NK-92 (cell line): ENCODE results near the gene ZNF428.
"Not testable (repeated sequence)": the region's sequence is repeated elsewhere in the genome, so short reads cannot be mapped to it uniquely, and the experiment has no call there.

Experiments used
- DNase-seq: peaks from one replicate; lab custom pipeline; 2025; ENCODE audit not compliant: unreplicated experiment; lab: John Stamatoyannopoulos, UW

The ZNF428 gene, protein sequence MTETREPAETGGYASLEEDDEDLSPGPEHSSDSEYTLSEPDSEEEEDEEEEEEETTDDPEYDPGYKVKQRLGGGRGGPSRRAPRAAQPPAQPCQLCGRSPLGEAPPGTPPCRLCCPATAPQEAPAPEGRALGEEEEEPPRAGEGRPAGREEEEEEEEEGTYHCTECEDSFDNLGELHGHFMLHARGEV

DNA sequence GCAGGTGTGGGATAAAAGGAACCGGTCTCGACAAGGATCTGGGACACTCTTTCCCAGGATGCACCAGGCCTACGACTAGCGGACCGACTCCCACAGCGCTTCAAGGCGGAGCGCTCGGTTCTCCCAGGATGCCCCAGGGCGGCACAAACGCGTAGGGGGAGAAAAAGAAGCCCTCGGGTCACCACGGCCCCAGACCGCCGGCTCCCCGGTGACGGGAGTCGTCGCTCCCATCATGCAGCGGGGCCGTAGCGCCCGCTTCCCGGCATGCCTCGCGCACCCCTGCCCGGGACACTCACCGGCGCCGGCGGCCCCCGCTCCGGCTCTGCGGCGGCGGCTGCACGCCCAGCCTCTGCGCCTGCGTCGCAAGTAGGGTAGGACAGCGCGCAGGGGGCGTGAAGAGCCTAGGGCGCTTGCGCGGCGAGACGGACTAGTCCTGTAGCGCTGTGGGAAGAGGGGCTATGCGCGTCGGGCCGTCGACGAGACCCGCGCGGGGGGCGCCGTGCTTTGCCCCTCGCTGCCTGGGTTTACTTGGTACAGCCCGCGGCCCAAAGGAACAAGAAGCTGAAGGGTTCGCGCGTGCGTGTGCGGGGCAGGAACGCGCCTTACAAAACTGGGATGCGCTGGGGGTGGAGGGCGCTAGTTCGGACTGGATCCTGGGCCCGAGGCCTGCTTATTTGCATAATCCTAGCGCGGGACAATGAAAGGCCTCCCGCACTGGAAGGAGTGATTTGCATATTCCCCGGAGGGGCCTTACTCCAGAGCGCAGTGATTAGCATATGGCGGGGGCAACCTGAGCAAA is at the start of gene ZNF428:
ZNF428 (minus strand) TSS at position 368 of the 799 bp plus-strand sequence. CDS start 5,325 bp downstream, outside the sequence.
- DNase-seq, result no peak

DNA sequence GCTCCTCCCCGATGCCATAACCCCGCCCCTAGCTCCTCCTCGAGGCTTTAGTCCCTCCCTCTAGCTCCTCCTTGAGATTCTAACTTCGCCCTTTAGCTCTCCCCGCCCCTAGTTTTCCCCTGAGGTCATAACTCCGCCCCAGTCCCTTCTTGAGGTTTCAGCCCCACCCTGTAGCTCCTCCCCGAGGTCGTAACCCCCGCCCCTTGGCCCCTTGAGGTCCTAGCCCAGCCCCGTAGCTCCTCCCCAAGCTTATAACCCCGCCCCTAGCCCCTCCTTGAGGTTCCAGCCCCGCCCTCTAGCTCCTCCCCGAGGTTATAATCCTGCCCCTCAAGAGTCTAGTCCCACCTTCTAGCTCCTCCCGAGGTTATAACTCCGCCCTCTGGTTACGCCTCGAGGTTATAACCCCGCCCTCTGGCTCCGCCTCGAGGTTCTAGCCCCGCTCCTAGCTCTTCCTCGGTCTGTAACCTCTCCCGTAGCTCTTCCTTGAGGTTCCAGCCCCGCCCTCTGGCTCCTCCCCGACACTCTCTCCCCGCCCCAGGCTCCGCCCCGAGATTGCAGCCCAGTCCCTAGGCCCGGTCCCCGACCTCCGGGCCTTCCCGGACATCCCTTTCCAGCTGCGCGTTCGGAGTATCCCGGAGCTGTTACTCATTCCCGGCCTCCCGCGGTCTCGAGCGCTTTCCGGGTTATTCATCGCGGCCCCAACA is 49.1 kb upstream of the ZNF428 start:
- DNase-seq, result peak; percentile 62

DNA sequence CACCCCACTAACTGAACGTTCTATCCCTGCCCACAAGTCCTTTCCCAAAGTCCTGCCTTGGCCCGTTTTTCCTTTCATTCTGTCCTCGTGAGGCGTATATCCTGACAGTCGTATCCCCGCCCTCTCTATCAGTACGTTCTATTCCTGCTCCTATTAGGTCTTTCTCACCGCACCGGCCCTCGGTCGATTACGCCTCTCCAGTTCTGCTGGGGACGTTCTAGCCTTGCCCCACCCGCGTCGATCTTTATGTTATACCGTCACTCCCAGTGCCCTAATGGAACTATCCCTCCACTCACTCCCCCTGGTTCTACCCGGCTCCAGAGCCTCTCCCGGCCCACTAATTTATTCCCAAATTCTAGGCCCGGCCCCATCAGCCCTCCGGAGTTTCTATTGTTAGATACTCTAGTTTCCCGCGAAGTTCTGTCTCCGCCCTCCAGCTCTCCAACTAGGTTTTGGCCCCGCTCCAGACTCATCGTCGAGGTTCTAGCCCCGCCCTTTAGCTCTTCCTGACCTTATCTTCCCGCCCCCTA is 48.5 kb upstream of the ZNF428 start:
- DNase-seq, result no peak

DNA sequence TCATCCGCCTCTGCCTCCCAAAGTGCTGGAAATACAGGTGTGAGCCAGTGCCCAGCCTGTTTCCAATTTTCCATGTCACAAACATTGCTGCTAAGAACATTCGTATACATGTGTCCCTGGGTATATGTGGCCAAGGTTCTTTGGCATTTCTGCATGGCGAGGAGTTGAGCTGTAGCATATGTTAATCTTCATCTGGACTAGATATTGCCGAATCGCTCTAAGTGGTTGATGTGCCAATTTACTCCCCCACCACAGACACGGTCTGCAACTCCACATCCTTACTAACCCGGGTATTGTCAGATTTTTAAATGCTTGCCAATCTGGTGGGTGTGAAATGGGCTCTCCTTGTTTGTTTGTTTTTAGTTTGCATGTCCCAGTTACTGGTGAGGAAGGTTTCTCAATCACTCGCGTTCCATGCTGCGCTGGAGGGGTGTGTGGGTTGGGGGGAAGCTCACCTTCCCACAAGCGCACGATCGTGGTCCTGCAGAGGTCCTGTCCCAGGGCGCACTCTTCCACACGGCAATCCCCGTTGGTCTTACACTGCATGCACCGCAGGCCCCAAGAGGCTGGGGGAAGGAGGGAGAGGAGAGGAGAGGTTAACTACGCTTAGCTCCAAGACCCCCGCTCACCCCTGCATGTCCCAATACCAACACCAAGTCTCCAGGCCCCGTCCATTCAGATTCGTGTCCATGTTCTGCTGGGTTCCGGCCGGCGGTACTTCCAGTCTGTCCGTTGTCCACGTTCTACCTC is 47.9 kb upstream of the ZNF428 start:
- no peak for DNase-seq

DNA sequence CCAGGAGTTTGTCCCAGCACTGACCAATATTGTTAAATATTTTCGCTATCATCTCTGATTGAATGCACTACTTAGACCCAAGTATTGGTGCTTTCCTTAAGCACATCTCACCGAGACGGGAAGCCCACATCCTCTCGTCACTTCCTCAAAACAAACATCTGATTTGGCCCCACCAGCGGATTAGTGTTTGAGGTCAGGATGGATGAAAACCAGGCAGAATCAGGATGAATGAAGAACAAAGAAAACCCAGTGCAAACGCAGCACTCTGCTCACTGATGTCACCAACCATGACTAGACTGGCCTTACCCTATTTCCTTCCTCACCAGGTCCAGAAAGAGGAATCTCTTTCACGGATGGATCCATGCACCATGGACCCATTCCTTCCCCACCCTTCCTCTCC is 44.6 kb upstream of the ZNF428 start:
- no peak for DNase-seq

DNA sequence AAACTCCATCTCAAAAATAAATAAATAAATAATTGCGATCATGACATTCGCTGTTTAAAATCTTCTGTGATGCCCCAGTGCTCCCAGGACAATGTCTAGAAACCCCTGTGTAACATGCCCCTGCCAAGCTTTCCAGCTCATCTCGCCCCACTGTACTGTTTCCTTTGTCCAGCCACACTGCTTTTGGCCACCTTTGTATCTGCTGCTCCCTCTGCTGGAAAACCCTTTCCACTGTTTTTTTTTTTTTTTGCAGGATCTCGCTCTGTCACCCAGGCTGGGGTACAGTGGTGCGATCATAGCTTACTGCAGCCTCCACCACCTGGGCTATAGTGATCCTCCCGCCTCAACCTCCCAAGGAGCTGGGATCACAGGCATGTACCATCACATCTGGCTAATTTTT is 43.1 kb upstream of the ZNF428 start:
- DNase-seq, result no peak

DNA sequence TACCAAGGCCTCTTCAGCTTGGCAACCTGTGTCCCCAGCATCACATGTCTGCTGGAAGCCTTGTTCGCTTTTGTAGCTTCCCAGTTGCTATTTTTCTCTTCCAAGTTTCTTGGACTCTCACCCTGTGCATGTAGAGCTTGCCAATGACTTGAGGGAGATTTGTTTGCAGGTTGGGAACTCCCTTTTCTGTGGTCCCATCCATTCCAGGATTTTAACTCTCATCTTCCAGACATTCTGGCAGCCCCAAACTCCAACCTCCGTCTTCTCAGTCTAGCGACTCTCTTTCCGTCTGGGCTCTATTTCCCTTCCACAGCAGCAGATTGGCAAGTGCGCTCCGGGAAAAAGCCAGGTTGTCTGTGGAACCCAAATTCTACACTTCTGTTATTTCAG is 41.5 kb upstream of the ZNF428 start:
- no peak for DNase-seq

DNA sequence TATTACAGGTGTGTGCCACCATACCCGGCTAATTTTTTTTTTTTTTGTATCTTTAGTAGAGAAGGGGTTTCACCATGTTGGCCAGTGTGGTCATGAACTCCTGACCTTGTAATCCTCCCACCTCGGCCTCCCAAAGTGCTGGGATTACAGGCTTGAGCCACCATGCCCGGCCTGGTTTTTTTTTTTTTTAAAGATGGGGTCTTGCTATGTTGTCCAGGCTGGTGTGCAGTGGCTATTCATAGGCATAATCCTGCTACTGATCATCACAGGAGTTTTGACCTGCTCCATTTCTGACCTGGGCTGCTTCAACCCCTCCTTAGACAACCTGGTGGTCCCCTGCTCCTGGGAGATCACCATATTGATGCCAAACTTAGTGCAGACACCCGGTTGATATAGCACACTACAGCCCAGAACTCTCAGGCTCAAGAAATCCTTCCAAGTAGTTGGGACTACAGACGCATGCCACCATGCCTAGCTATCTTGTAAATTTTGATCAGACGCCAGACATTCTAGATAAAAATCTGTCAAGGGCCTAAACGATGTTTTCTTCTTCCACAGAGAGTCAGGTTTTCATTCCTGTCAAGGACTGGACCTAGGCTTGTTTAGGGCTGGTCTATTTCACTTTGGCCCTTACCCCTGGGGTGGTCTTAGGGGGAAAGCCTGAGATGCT is 41.0 kb upstream of the ZNF428 start:
- no peak for DNase-seq

DNA sequence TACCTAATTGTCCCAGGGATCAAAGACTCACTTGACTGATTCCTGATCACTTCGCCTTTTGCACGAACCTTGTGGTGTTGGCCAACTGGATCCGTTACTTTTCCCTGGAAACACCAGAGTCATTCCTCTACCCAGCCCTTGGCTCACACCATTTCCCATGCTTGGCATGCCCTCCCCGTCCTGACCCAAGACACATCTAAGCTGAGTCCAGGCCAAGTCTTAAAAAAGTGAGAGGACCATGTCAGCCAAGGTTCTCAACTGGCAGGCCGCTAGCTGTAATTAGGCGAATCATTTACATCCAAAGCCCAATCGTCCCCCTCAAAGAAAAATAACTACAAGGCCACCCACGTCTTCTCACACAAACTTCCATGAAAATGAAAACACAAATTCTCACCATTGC is 39.1 kb upstream of the ZNF428 start:
- DNase-seq, result no peak

DNA sequence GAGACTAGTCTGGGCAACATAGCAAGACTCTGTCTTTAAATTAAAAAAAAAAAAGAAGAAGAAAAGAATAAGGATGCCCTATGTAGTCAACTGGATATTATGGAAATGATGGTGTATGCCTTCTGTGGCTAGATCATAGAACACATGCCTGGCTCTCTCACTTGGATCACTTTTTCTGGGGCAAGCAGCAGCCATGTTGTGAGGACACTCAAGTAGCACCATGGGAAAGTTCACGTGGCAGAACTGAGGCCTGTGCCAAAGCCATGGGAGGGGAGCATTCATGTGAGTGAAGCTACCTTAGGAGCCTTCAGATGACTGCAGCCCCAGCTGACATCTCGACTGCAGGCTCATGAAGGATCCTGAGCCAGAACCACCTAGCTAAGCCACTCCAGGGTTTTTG is 38.6 kb upstream of the ZNF428 start:
- DNase-seq, result no peak

DNA sequence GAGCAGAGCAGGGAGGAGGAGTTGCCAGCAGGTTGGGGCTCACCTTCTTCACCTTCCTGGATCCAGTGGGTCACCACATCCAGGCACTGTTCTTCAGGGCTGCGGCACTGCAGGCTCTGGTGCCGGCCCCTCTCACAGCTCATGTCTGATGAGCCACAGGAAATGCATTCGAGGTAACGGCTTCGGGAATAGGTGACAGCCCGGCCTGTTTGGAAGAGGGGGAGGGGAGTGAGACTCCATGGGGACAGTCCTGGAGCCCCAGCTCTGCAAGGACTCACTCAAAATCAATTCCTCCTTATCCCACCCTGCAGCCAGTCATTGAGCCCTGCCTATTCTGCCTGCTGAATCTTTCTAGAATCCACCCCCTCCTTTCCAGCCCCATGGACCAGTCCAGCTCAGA is 37.0 kb upstream of the ZNF428 start:
- DNase-seq, result no peak

DNA sequence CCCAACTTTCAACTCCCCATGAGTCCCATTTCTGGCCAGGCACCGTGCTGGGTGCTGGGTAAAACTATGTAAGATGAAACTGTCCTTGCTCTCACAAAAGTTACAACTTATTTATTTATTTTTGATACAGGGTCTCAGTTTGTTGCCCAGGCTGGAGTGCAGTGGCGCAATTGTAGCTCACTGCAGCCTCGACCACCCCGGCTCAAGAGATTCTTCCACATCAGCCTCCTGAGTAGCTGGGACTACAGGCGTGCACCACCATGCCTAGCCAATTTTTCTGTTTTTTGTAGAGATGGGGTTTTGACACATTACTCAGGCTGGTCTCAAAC is 33.1 kb upstream of the ZNF428 start:
- no peak for DNase-seq

DNA sequence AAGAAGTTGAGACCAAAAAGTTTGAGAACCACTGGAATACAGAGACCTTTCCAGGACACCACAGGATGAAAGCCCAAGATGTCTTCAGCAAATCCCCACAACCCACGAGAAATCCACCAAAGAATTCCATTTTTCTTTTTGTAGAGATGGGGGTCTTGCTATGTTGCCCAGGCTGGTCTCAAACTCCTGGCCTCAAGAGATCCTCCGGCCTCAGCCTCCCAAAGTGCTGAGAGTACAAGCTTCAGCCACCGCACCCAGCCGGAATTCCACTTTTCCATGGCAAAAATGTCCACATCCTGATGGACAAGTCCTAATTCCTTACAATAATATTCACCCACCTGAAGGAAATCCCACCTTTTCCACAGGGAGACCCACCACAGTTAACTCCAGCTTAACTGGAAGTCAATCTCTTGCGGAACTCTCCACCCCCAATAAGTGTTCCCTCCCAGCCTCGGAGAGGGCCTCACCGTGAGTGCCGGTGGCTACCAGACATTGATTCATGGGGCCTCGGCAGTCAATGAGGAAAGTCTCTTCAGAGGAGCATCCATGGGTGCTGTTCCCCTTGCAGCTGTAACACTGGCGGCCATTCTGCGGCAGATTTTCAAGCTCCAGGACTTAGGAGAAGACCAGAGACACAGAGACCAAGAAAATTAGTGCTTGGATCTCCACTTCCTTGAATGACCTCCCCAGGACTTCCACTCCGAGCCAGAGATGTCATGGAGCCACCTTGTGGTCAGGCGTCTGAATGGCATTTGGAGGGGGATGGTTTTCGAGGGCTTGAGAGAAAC is 32.5 kb upstream of the ZNF428 start:
- no peak for DNase-seq

DNA sequence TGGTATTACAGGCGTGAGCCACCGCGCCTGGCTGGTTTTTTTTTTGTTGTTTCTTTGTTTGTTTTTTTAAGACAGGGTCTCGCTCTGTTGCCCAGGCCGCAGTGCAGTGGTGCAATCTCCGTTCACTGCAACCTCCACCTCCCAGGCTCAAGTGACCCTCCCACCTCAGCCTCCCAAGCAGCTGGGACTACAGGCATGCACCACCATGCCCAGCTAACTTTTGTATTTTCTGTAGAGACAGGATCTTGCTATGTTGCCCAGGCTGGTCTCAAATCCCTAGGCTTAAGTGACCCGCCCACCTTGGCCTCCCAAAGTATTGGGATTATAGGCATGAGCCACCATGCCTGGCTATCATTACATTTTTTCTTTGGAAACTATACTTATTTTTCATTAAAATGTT is 30.8 kb upstream of the ZNF428 start:
- DNase-seq, result not testable (repeated sequence)

DNA sequence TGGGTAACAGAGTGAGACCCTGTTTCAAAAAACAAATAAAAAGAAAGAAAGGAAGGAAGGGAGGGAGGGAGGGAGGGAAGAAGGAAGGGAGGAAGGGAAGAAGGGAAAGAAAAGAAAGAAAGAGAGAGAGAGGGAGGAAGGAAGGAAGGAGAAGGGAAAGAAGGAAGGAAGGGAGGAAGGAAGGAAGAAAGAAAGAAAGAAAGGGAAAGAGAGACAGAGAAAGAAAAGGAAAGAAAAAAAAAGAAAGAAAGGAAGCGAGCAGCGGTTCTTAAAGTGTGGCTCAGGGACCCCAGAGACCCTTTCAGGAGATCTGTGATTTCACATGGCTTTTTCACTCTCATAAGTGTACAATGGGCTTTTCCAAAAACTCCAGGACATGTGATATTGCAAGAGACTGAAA is 30.1 kb upstream of the ZNF428 start:
- DNase-seq, result no peak

DNA sequence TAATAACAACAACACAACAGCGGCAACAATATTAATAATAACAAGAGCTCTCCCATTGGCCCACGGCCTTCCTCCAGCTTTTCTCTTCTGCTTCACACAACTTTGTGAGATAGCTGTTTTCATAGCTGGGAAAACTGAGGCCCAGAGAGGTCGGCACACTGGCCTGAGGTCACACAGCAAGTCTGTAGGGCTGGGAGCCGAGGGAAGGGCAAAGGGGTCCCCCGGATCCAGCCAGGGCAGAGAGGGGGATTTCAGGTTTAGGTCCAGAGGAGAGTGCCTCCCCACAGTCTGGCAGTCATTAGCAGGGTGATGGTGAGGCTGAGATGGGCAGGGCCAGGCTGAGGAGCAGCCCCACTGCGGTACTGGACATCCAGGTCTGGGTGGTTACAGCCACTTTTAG is 29.2 kb upstream of the ZNF428 start:
- no peak for DNase-seq

DNA sequence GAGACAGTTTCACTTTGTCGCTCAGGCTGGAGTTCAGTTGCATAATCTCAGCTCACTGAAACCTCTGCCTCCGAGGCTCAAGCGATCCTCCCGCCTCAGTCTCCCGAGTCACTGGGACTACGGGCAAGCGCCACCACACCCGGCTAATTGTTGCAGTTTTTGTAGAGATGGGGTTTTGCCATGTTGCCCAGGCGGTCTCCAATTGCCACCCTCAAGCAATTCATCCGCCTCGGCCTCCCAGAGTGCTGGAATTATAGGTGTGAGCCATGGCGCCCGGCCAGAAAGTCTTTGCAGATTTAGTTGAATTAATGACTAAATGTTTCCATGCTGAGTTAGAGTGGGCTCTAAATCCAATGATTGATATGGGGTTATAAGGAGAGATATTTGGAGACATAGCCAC is 24.8 kb upstream of the ZNF428 start:
- DNase-seq, result no peak

DNA sequence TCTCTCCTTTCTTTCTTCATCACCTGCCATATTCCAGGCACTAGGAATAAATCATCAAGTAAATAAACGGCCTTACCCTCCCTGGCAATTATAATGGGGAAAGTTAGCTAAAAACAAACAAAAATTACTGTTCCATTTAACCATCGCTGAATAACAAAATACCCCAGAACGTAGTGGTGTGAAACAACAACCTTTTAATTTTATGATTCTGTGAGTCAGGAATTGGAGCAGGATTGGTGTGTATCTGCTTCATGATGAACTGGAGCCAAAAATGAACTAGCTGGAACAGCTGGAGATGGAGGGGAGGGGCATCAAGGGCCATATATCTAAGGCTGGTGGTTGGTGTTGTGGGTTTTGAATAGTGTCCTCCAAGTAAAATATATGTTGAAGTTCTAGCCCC is 23.9 kb upstream of the ZNF428 start:
- no peak for DNase-seq

DNA sequence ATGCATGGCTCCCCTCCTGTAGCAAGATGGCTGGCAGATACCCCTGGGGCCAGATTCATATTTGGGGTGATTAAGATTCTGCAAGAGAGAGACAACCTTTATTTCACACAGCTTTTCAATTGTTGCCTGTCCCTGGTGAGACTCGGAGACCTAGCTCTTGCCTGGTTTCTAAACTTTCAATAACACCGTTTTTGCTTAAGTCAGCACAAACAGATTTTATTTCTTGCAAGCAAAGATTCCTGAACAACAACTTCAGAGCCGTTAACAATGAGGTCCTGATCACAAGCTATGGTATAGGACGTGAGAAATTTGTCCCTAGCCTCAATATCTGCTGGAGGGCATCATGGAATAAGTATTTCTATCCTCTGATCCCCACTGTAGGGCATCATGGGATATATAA is 23.1 kb upstream of the ZNF428 start:
- DNase-seq, result no peak

DNA sequence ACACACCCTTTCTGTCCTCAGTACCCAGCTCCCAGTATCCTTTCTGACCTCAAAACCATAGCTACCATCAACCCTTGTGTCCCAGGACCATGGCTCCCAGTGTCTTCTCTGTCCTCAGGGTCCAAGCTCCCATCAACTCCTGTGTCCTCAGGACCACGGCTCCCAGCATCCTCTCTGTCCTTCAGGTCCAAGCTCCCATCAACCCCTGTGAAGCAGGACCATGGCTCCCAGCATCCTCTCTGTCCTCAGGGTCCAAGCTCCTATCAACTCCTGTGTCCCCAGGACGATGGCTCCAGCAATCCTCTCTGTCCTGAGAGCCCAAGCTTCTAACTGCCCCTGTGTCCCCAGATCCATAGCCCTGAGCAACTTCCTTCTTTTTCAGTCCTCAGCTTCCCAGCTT is 21.9 kb upstream of the ZNF428 start:
- no peak for DNase-seq
